ENCODE results near the gene ARHGAP12.

GRCh38 chr10:31930856-31931255 is 2.2 kb upstream of the ARHGAP12 start:
- TF ChIP-seq, protein P1, sequence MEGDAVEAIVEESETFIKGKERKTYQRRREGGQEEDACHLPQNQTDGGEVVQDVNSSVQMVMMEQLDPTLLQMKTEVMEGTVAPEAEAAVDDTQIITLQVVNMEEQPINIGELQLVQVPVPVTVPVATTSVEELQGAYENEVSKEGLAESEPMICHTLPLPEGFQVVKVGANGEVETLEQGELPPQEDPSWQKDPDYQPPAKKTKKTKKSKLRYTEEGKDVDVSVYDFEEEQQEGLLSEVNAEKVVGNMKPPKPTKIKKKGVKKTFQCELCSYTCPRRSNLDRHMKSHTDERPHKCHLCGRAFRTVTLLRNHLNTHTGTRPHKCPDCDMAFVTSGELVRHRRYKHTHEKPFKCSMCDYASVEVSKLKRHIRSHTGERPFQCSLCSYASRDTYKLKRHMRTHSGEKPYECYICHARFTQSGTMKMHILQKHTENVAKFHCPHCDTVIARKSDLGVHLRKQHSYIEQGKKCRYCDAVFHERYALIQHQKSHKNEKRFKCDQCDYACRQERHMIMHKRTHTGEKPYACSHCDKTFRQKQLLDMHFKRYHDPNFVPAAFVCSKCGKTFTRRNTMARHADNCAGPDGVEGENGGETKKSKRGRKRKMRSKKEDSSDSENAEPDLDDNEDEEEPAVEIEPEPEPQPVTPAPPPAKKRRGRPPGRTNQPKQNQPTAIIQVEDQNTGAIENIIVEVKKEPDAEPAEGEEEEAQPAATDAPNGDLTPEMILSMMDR (IDR thresholded peaks at IDR 0.05): no peak
- TF ChIP-seq ZFX (IDR thresholded peaks at IDR 0.05; ENCODE audit: borderline replicate concordance): no peak
